ENCODE measurements around the gene SGTA. TPM values are rescaled to one million over a fixed set of nuclear protein-coding genes. Genes with fewer than 3 reads are reported as not detected.
A peak's percentile ranks its signal among the peaks of the same experiment; 100 is the strongest.

Gene SGTA
- total and polyA plus RNA-seq, 2 of the 13 experiments (the other 11 are each of a cell fraction or from before 2014, with no cell fraction given), result 43.9 to 47.4 TPM

GRCh38 chr19:2782936-2783780 lies at the start of gene SGTA (continued):
- TF ChIP-seq ZNF609 (CRISPR knock-in tag; IDR thresholded peaks at IDR 0.05; ENCODE audit: borderline replicate concordance) (peak; percentile 75; the same call in 1 of the 2 replicates), RXRB (CRISPR knock-in tag; IDR thresholded peaks at IDR 0.05; ENCODE audit: borderline replicate concordance) (peak; percentile 86), ZNF329 (CRISPR knock-in tag; IDR thresholded peaks at IDR 0.05; ENCODE audit: low read depth) (peak; percentile 71; the same call in 1 of the 2 replicates), ZBTB46 (CRISPR knock-in tag; IDR thresholded peaks at IDR 0.05; ENCODE audit: borderline replicate concordance) (no peak), ATF4 (CRISPR knock-in tag; IDR thresholded peaks at IDR 0.05) (peak in 1 of 2 experiments; percentile 88; a peak in 2 of 4 replicates), TFDP2 (CRISPR knock-in tag; IDR thresholded peaks at IDR 0.05) (peak; percentile 99), TBL1XR1 (IDR thresholded peaks at IDR 0.05; ENCODE audit: borderline replicate concordance, low read length, partially characterized antibody) (no peak), CHD4 (IDR thresholded peaks at IDR 0.05; ENCODE audit: borderline replicate concordance, low read length) (no peak), BRD4 (CRISPR knock-in tag; IDR thresholded peaks at IDR 0.05) (peak; percentile 76; the same call in 1 of the 2 replicates), GLMP (CRISPR knock-in tag; IDR thresholded peaks at IDR 0.05; ENCODE audit: borderline replicate concordance) (no peak), HNRNPL (IDR thresholded peaks at IDR 0.05; ENCODE audit: low read depth, low read length) (no peak), MBD4 (IDR thresholded peaks at IDR 0.05; ENCODE audit: borderline replicate concordance, low read length) (no peak), RCOR2 (CRISPR knock-in tag; IDR thresholded peaks at IDR 0.05) (0 out of 2 replicates have a peak, but pooled peaks have one; percentile 18), FOXK1 (CRISPR knock-in tag; IDR thresholded peaks at IDR 0.05; ENCODE audit: borderline replicate concordance, low read depth) (peak; percentile 82), ZNF879 (CRISPR knock-in tag; IDR thresholded peaks at IDR 0.05) (peak; percentile 97), MED13 (CRISPR knock-in tag; IDR thresholded peaks at IDR 0.05) (peak; percentile 85), GTF2F1 (IDR thresholded peaks at IDR 0.05; ENCODE audit: low read length) (no peak), AGO1 (IDR thresholded peaks at IDR 0.05; ENCODE audit: low read depth, low read length, poor library complexity, severe bottlenecking) (no peak)

Measured in HepG2 (cell line).